ENCODE measurements around the gene PDE4D. TPM values are rescaled to one million over a fixed set of nuclear protein-coding genes. Genes with fewer than 3 reads are reported as not detected.

Gene PDE4D
- total and polyA plus RNA-seq, 2 of the 4 experiments (the other 2 are of a cell fraction) = 1.4 to 7.9 TPM

DNA sequence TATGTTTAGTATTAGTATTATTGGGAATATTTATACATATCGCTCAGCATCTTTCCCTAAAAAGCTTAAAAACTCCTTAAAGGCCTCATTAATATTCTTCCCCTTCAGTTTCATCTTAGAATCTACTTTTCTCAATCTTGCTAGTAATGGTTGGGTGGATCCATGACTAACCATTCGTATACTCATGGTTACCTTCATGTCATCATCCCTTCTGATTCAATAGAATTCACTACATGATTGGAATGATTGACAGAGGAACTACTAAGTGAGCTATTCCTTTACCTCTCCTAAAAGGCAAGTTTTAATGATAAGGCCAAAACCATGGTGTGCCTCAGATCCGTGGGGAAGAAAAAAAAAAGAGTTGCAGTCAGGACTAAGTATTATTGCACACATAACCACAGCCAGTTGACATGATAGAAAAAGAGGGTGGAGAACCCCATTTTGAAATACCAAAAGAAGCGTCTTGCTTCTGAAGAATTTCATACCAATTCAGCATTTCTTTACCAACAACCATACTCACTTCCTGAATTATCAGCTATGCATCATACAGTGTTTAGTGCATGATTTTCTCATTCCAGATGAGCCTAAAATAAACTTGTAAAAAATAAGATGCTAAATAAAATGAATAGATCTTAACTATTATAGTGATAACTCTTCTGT is 624.6 kb downstream of the PDE4D start:
- BruUV-seq (replicated peaks) = no TSS peak
- ChIA-PET CTCF (interaction anchor here (0.6 kb wide), 1 partner anchor 1495 kb away, joined by 5 read pairs; no protein-coding TSS in a partner anchor), POLR2A (ENCODE audit: unreplicated experiment) (no interaction called here)
- dilution Hi-C loops (cut with HindIII; ENCODE audit: low sequenced_read_pairs, unreplicated experiment) (no loop called here), intact Hi-C loops (cut with micrococcal nuclease) (no loop called here), in situ Hi-C loops (cut with MboI; ENCODE audit: low sequenced_read_pairs) (no loop called here)
- DNase-seq = no peak
- WGBS, 2 experiments (ENCODE audit: extremely low coverage in 2 of 2, insufficient read length in 1 of 2) = no CpG with 5 or more reads among the region's 4 CpGs
- Histone ChIP-seq H3K23ac (ENCODE audit: low read depth, low read length) (no peak overlapping the region), H3K27ac (ENCODE audit: insufficient read depth, low read length) (no peak overlapping the region), H4K5ac (ENCODE audit: low read depth, low read length) (no peak overlapping the region), H3K4me3 (ENCODE audit: insufficient read depth, low read depth, low read length) (no peak overlapping the region), H4K20me1 (ENCODE audit: insufficient read depth, low read length) (no peaks in the 10 kb centered on the region), H3K27me3 (ENCODE audit: control insufficient read depth, insufficient read depth, low read length) (no peaks in the 10 kb centered on the region), H3K4me2 (ENCODE audit: low read depth, low read length) (no peak overlapping the region), H3K36me3 (ENCODE audit: control insufficient read depth, insufficient read depth, low read length) (no peaks in the 10 kb centered on the region), H2BK15ac (ENCODE audit: low read depth, low read length) (no peak overlapping the region), H3K4ac (ENCODE audit: low read depth, low read length) (no peak overlapping the region), H3K9me1 (ENCODE audit: insufficient read depth, low read length) (no peaks in the 10 kb centered on the region), H3K9me3 (ENCODE audit: control insufficient read depth, insufficient read depth, low read length) (no peaks in the 10 kb centered on the region), H4K8ac (ENCODE audit: low read depth in 2 of 2, low read length in 2 of 2) (no peak overlapping the region), H2AK9ac (replicated peaks; ENCODE audit: low read depth, low read length, poor library complexity) (no peak overlapping the region), H2BK120ac (ENCODE audit: low read depth, low read length) (no peak overlapping the region), H3K9ac (ENCODE audit: low read depth, low read length) (no peak overlapping the region), H2BK20ac (ENCODE audit: low read depth, low read length) (no peak overlapping the region), H2AK5ac (ENCODE audit: low read depth, low read length) (no peak overlapping the region), H2AFZ (replicated peaks; ENCODE audit: low read length, poor library complexity) (no peak overlapping the region), H4K91ac (ENCODE audit: insufficient read depth, low read depth, low read length) (no peak overlapping the region), H3K79me1 (ENCODE audit: low read depth in 1 of 2, low read length in 2 of 2) (no peaks in the 10 kb centered on the region), H3K18ac (ENCODE audit: low read depth, low read length) (no peak overlapping the region), H3K56ac (ENCODE audit: extremely low read depth, insufficient read depth, low read length) (no peak overlapping the region), H3K4me1 (ENCODE audit: control insufficient read depth, insufficient read depth, low read length) (no peaks in the 10 kb centered on the region), H2BK5ac (ENCODE audit: low read depth, low read length, poor library complexity, severe bottlenecking) (no peak overlapping the region), H3K14ac (replicated peaks; ENCODE audit: low read depth, low read length) (no peak overlapping the region)
- no peak for TF ChIP-seq MAZ (IDR thresholded peaks at IDR 0.05; ENCODE audit: borderline replicate concordance, low read depth, low read length)
- no peak for TF ChIP-seq MAFK (IDR thresholded peaks at IDR 0.05; ENCODE audit: low read depth, low read length)
- no peak for TF ChIP-seq CEBPB (IDR thresholded peaks at IDR 0.05; ENCODE audit: low read depth, low read length)
- TF ChIP-seq RCOR1 (IDR thresholded peaks at IDR 0.05; ENCODE audit: insufficient replicate concordance, low read length) = no peak
- TF ChIP-seq RFX5 (IDR thresholded peaks at IDR 0.05; ENCODE audit: low read depth, low read length) = no peak
- TF ChIP-seq MXI1 (IDR thresholded peaks at IDR 0.05; ENCODE audit: borderline replicate concordance, low read depth, low read length) = no peak
- TF ChIP-seq, protein P1, sequence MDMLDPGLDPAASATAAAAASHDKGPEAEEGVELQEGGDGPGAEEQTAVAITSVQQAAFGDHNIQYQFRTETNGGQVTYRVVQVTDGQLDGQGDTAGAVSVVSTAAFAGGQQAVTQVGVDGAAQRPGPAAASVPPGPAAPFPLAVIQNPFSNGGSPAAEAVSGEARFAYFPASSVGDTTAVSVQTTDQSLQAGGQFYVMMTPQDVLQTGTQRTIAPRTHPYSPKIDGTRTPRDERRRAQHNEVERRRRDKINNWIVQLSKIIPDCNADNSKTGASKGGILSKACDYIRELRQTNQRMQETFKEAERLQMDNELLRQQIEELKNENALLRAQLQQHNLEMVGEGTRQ (IDR thresholded peaks at IDR 0.05; ENCODE audit: low read depth, low read length) = no peak
- no peak for TF ChIP-seq CHD1 (IDR thresholded peaks at IDR 0.05; ENCODE audit: low read depth, low read length)
- TF ChIP-seq, protein P2, sequence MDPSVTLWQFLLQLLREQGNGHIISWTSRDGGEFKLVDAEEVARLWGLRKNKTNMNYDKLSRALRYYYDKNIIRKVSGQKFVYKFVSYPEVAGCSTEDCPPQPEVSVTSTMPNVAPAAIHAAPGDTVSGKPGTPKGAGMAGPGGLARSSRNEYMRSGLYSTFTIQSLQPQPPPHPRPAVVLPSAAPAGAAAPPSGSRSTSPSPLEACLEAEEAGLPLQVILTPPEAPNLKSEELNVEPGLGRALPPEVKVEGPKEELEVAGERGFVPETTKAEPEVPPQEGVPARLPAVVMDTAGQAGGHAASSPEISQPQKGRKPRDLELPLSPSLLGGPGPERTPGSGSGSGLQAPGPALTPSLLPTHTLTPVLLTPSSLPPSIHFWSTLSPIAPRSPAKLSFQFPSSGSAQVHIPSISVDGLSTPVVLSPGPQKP (IDR thresholded peaks at IDR 0.05; ENCODE audit: borderline replicate concordance, low read depth, low read length) = no peak
- TF ChIP-seq NFE2L2 (IDR thresholded peaks at IDR 0.05; ENCODE audit: low read depth, low read length) = no peak
- no peak for TF ChIP-seq SMC3 (IDR thresholded peaks at IDR 0.05; ENCODE audit: low read depth, low read length)
- no peak for TF ChIP-seq FOS (IDR thresholded peaks at IDR 0.05; ENCODE audit: low read depth, low read length)
- TF ChIP-seq POLR2A (IDR thresholded peaks at IDR 0.05; ENCODE audit: low read depth, low read length) = no peak
- no peak for TF ChIP-seq RAD21 (IDR thresholded peaks at IDR 0.05; ENCODE audit: low read length)
- TF ChIP-seq BHLHE40 (IDR thresholded peaks at IDR 0.05; ENCODE audit: low read depth, low read length) = no peak
- no peak for ATAC-seq (ENCODE audit: low read depth)

All from IMR-90 (cell line).